ENCODE measurements around the gene RNF223.

RNF223 gene

DNA sequence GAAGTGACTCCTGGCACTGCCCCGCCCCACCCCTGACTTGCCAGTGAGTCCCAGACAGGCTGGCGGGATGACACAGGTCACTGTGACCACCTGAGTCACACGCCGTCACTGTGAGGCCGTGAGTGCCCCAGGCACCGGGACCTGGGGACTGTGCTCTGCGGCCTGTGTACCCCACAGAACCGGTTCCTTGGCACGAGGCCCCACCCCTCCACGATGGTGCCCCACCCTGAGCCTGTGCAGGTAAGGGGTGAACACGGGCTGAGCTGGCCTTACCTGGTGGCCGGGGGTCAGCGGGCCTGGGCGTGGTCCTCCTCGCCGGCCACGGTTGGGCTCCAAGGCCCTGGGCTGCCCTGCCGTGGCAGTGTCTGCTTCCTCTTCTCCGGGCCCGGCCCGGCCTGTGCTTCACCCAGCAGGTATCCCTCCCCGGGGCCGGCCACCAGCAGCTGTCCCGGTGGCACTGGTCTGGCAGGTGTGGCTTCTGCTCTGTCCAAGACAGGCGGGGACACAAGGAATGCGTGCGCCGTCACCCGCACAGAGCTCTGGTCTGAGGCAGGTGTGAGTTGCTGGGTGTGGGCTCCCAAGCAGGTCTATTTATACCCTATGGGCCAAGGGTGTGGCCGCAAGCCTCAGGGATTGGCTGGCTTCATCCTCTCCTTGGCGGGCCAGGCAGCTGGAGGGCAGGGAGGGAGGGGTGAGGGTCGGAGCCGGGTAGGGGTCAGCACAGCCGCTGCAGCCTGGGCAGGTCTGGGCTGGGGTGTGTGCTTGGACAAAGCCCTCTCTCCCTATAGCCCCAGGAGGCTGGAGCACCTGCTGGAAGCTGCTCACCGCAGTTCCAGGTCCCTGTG, at the start of gene RNF223:
Gene RNF223, minus strand, starts transcription at position 564 of the 845 bp plus-strand sequence. CDS start 1,740 bp downstream, outside the sequence.
- DNase-seq (ENCODE audit: low read depth, low spot score), result peak; percentile 72
- H3K27ac ChIP-seq, result peak within 1 kb of the TSS; percentile 80

GRCh38 chr1:1122981-1123480, 48.9 kb upstream of the RNF223 start:
- DNase-seq (ENCODE audit: low read depth, low spot score), result no peak
- no peak overlapping the region for H3K27ac ChIP-seq

GRCh38 chr1:1122078-1122811, 48.1 kb upstream of the RNF223 start:
- DNase-seq (ENCODE audit: low read depth, low spot score), result no peak
- H3K27ac ChIP-seq, result no peak overlapping the region

GRCh38 chr1:1121611-1122077, 47.5 kb upstream of the RNF223 start:
- no peak for DNase-seq (ENCODE audit: low read depth, low spot score)
- H3K27ac ChIP-seq, result no peak overlapping the region

GRCh38 chr1:1120866-1121591, 46.9 kb upstream of the RNF223 start:
- DNase-seq (ENCODE audit: low read depth, low spot score), result no peak
- H3K27ac ChIP-seq, result no peak overlapping the region

GRCh38 chr1:1120096-1120495, 46.0 kb upstream of the RNF223 start:
- no peak for DNase-seq (ENCODE audit: low read depth, low spot score)
- no peak overlapping the region for H3K27ac ChIP-seq

DNA sequence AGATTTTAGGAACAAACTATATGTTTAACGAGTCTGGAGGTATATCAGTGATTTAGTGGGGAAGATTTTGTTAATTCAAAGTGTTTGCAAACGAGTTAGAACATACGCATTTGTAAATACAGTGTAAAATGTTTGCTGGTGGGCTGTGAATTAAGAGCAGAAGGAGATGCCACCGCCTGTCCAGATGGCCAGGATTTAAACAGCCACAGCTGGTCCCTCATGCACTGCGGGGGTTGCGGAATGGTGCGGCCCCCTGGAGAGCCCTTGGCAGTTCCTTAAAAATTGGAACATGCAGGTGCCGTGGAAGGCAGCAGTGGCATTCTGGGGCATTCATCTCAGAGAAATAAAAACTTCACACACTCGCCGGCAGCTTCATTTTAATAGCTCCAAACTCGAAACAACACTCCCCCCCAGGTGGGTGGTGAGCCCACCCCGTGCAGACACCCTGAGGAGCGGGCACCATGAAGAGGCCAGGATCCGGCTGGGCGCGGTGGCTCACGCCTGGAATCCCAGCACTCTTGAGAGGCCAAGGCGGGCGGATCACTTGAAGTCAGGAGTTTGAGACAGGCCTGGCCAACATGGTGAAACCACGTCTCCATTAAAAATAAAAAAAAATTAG, 45.3 kb upstream of the RNF223 start:
- no peak for DNase-seq (ENCODE audit: low read depth, low spot score)
- no peak overlapping the region for H3K27ac ChIP-seq

DNA sequence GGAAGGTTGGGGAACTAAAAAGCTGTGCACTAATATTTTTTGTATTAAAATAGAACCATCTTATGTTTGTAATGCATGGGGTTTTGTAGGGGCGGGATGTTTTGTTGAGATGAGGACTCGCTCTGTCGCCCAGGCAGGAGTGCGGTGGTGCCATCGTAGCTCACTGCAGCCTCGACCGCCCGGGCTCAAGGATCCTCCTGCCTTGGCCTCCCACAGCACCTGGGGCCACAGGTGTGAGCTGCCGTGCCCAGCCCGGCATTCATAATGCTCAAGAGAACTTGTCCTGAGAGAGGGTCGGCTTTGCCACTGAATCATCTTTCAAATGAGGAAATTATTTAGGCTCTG, 44.7 kb upstream of the RNF223 start:
- no peak overlapping the region for H3K27ac ChIP-seq
- DNase-seq (ENCODE audit: low read depth, low spot score), result no peak

GRCh38 chr1:1118011-1118875, 44.1 kb upstream of the RNF223 start:
- no peak overlapping the region for H3K27ac ChIP-seq
- DNase-seq (ENCODE audit: low read depth, low spot score), result no peak

DNA sequence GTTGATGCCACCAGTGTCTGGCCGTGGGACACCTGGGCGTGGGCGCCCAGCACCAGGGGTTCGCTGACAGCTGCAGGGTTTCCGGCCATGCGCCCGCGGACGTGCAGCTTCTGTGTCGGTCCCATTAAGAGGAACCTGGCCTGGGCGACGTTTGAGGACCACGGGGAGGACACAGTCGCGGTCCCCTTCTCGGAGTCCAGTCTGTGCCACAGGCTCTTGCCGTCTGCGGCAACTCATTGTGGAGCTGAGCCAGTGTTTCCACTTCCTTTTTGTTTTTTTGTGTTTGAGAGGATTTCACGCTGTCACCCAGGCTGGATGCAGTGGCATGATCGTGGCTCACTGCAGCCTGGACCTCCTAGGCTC, 43.3 kb upstream of the RNF223 start:
- no peak overlapping the region for H3K27ac ChIP-seq
- no peak for DNase-seq (ENCODE audit: low read depth, low spot score)

DNA sequence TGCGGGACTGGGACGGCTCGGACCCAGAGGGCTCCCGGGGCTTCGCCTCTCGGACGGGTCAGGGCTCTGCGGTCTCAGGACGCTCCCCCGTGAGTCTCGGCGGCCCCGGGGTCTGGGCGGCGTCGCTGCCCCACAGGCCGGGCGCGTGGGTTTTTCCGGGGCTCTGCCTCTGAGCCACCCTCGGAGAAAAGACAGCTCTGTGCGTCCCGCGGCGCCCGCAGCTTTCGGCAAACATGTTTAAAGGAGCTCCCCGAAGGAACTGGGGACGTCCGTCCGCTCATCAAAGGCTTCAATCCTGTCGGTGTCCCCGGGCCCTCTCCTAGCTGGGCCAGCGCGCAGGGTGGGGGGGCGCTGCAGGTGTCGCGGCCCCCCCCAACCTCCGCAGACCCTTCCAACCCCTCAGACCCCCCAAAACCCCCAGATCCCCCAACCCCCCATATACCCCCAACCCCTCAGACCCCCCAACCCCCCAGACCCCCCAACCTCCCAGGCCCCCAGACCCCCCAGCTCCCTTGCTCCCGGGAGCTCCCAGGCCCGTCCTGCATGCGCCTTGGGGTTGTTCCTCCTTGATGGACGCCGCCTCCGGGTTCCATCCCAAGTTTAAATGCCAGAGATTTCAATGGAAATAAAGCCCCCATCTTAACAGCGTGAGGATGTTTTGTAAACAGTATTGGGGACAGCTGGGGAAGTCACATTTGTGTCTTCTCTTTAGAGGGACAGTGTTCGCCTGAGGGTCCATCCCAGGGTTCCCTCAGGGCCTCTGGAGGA, 42.8 kb upstream of the RNF223 start:
- no peak for DNase-seq (ENCODE audit: low read depth, low spot score)
- H3K27ac ChIP-seq, result no peak overlapping the region

DNA sequence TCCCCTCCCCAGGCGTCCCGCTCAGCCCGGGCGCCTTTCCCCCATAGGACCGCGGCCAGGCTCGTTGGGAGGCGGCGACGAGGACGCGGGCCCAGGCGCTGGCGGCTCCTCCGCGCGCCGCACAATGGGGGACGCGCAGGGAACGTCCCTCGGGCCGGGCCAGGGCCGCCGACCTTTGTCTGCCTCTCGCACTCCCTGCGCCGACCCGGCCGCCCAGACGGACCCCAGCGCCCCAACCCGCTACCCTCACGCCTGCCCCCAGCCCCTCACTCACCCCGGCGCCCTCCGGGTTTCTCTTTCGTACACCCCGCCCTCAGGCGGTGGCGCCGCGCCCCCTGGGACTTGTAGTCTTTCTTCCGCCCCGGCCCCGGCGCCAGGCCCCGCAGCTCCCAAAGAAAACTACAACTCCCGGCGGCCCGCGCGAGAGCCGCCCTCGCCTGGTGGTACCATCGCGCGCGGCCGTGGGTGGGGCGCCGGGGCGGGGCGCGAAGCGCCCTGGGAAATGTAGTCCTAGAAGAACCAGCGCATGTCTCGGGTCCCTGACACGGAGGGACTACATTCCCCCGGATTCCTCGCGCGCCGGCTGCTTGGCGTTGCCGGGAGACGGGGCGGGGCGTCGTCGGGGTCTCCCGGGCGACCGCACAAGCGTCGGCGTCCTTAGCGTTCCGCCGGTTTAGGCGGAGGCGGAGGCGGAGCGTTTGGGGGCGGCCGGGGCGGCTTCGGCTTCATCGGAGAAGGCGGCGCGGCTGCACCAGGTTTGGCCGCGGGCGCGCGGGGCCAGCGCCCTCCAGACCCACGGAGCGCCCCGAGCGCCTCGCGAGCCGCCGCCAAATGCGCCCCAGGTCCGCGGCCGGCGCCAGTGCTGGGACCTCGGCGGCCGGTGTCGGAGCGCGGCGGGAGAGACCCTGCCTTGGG, 41.9 kb upstream of the RNF223 start, which contains the start of gene C1orf159:
Gene C1orf159, minus strand, starts transcription at position 304 of the 915 bp plus-strand sequence. CDS start 24,546 bp downstream, outside the sequence.
- H3K27ac ChIP-seq, result no peak within 1 kb of the TSS
- peak; percentile 75 for DNase-seq (ENCODE audit: low read depth, low spot score)

GRCh38 chr1:1115136-1115785, 41.2 kb upstream of the RNF223 start:
- no peak for DNase-seq (ENCODE audit: low read depth, low spot score)
- H3K27ac ChIP-seq, result no peak overlapping the region

DNA sequence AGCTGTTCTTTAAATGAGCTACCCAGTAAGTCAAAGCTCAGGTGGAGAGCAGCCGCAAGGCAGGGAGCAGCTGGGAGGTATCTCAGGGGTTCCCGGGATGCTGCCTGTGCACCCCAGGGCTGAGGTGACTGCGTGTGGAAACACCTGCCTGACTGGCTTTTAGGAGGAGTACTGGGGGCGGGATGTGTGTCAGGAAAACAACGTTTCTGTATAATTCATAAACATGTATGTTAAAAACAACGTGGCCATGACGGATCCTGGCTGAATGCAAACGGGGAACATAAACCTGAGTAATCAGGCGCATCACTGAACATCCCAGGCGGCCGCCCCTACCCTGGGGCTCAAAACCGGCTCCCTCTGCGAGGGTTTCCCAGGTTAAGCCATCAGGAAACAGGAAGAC, 40.3 kb upstream of the RNF223 start:
- H3K27ac ChIP-seq, result no peak overlapping the region
- no peak for DNase-seq (ENCODE audit: low read depth, low spot score)

GRCh38 chr1:1112237-1112985, 38.3 kb upstream of the RNF223 start:
- H3K27ac ChIP-seq, result no peak overlapping the region
- DNase-seq (ENCODE audit: low read depth, low spot score), result no peak

- H3K27ac ChIP-seq, result no peak overlapping the region
- DNase-seq (ENCODE audit: low read depth, low spot score), result no peak
Measured at GRCh38 chr1:1111516-1112236, 37.6 kb upstream of the RNF223 start.

Measured in epithelial cell of prostate (primary cell).